Fibroblast of lung (primary cell): ENCODE measurements around the gene HMGN4.

Experiments
- CTCF ChIP-seq, 2 donors: IDR thresholded peaks in 1 of 2; conservative IDR thresholded peaks in 1 of 2; 1 replicate in 1 of 2; 2 replicates in 1 of 2; pipeline ENCODE4 v1.5.1; 2011 to 2012; ENCODE audit warnings: low read length in 2 of 2, control low read depth in 1 of 2, inconsistent platforms in 1 of 2, low read depth in 1 of 2, mild to moderate bottlenecking in 1 of 2
- EZH2 ChIP-seq: IDR thresholded peaks from 2 replicates; pipeline ENCODE4 v1.5.1; 2012; ENCODE audit warnings: low read length, control low read depth, mild to moderate bottlenecking; ENCODE audit errors: missing control alignments

DNA sequence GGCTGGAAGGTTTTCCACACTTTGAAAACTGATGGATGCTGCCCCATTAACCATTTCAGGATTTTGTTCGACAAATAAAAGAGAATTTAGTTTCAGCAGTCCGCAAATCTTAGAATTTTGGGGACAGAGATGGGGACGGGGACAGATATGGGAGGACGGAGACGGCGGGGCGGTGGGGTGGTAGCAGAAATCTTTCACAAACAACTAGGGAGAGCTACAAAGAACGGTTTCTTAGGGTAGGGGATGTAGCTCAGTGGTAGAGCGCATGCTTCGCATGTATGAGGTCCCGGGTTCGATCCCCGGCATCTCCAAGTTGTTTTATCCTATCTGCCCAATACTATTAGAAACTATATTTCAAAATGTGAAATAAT, 15.1 kb downstream of the HMGN4 start:
- TF ChIP-seq EZH2 (no peak), CTCF (conservative IDR thresholded peaks at IDR 0.05 in 1 of 2, IDR thresholded peaks at IDR 0.05 in 1 of 2; ENCODE audit: low read depth in 1 of 2, low read length in 2 of 2) (no peak)
